ENCODE results near the gene CDH5. TPM values are rescaled to one million over a fixed set of nuclear protein-coding genes. Genes with fewer than 3 reads are reported as not detected.
A peak's percentile ranks its signal among the peaks of the same experiment; 100 is the strongest.

CDH5 gene
- total and polyA plus RNA-seq, 2 of the 8 experiments (the other 6 are each of a cell fraction or from before 2014, with no cell fraction given), result 0.32 TPM

DNA sequence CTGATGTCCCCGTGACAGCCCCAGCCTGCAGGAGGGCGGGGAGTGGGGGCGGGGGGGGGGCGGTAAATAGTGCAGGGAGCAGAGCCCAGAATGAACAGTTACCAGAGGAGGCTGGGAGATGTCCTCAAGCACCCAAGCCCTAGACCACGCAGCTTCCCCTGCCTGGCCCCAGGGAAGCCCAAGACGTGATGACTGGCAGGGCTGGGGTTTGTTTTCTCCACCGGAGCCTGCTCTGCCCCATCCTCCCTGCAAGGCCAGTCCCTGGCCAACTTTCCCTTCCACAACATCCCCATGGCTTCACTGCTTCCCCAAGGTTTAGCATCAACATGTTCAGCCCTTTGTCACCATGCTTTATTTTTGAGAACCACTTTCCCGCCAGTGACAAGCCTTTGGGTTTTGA lies 59.2 kb downstream of the CDH5 start:
- H4K8ac ChIP-seq (ENCODE audit: extremely low read depth, insufficient read depth, low read length), result no peak overlapping the region
- no peak overlapping the region for H2BK20ac ChIP-seq (ENCODE audit: low read length)
- no peak overlapping the region for H2BK15ac ChIP-seq (ENCODE audit: low read length)
- H4K20me1 ChIP-seq (replicated peaks in 1 of 2; ENCODE audit: control insufficient read depth in 1 of 2, insufficient read depth in 2 of 2, low read length in 2 of 2), result peaks cover 4 to 11% of the 10 kb centered on the region in 2 experiments
- no peak overlapping the region for H2BK120ac ChIP-seq (replicated peaks; ENCODE audit: low read depth, low read length)
- H2AFZ ChIP-seq (ENCODE audit: low read length), result no peak overlapping the region
- no peaks in the 10 kb centered on the region for H3K79me1 ChIP-seq (ENCODE audit: low read depth, low read length)
- no peak overlapping the region for H2BK5ac ChIP-seq (ENCODE audit: low read depth, low read length)
- no peaks in the 10 kb centered on the region for H3K9me3 ChIP-seq (ENCODE audit: insufficient read depth in 2 of 2, low read depth in 1 of 2, low read length in 1 of 2)
- DNase-seq (ENCODE audit: low read depth in 1 of 2, low spot score in 2 of 2) (no peak), FAIRE-seq (no peak)
- peak overlapping the region; percentile 67 to 97; a peak in 3 of 4 replicates for H3K4me2 ChIP-seq (ENCODE audit: insufficient read depth in 1 of 2, low read depth in 2 of 2, low read length in 2 of 2)
- peaks cover 49 to 64% (median 59%) of the 10 kb centered on the region in 4 experiments for H3K27me3 ChIP-seq (replicated peaks in 1 of 4; ENCODE audit: control insufficient read depth in 3 of 4, extremely low read depth in 1 of 4, insufficient read depth in 3 of 4, low read length in 3 of 4)
- H3K18ac ChIP-seq (ENCODE audit: extremely low read depth, low read length), result no peak overlapping the region
- no peak overlapping the region for H3K23ac ChIP-seq (ENCODE audit: insufficient read length)
- POLR2A ChIA-PET (ENCODE audit: partially characterized antibody), result no interaction called here
- H2BK12ac ChIP-seq (ENCODE audit: low read depth, low read length), result no peak overlapping the region
- no peak overlapping the region for H3K27ac ChIP-seq (ENCODE audit: low read depth, low read length)
- no peak overlapping the region for H3K9ac ChIP-seq (replicated peaks in 1 of 4; ENCODE audit: extremely low read depth in 1 of 4, low read depth in 3 of 4, low read length in 3 of 4)
- no peaks in the 10 kb centered on the region for H3K36me3 ChIP-seq (ENCODE audit: control insufficient read depth in 2 of 4, insufficient read depth in 4 of 4, low read length in 3 of 4)
- no peak overlapping the region for H3K4ac ChIP-seq (replicated peaks; ENCODE audit: insufficient read length, low read depth, low read length)
- no peaks in the 10 kb centered on the region for H3K79me2 ChIP-seq (ENCODE audit: control insufficient read depth in 1 of 2, insufficient read depth in 2 of 2, low read length in 2 of 2)
- CTCF ChIA-PET (ENCODE audit: partially characterized antibody), result interaction anchor here (0.9 to 2.3 kb wide), 6 partner anchors 9 to 84 kb away, joined by 3 to 11 read pairs (median 6); no protein-coding TSS in a partner anchor
- H2AK5ac ChIP-seq (ENCODE audit: low read depth, low read length), result no peak overlapping the region
- TF ChIP-seq SAP30 (IDR thresholded peaks at IDR 0.05; ENCODE audit: insufficient read depth, insufficient replicate concordance, low read length) (no peak), RXRA (IDR thresholded peaks at IDR 0.05; ENCODE audit: insufficient read depth, low read depth, low read length) (no peak), ATF2 (IDR thresholded peaks at IDR 0.05; ENCODE audit: low read length) (no peak), SIN3A (conservative IDR thresholded peaks at IDR 0.05 in 1 of 2, IDR thresholded peaks at IDR 0.05 in 1 of 2; ENCODE audit: low read depth in 1 of 2, low read length in 2 of 2) (no peak), SUZ12 (IDR thresholded peaks at IDR 0.05; ENCODE audit: low read length) (no peak), SP2 (IDR thresholded peaks at IDR 0.05; ENCODE audit: low read length) (no peak), TAF1 (IDR thresholded peaks at IDR 0.05; ENCODE audit: low read depth, low read length) (no peak), RBBP5 (IDR thresholded peaks at IDR 0.05; ENCODE audit: borderline replicate concordance, low read depth, low read length) (no peak), ASH2L (IDR thresholded peaks at IDR 0.05; ENCODE audit: low read length) (no peak)
- TF ChIP-seq, protein P1, sequence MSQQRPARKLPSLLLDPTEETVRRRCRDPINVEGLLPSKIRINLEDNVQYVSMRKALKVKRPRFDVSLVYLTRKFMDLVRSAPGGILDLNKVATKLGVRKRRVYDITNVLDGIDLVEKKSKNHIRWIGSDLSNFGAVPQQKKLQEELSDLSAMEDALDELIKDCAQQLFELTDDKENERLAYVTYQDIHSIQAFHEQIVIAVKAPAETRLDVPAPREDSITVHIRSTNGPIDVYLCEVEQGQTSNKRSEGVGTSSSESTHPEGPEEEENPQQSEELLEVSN (IDR thresholded peaks at IDR 0.05), result no peak
- 24% methylated on average over 5 of the region's 8 CpGs; no CpG with 5 or more reads in 1 of the 2 experiments for WGBS, 2 experiments (ENCODE audit: extremely low coverage in 1 of 2, insufficient coverage in 1 of 2, insufficient read length in 1 of 2, insufficient replicate concordance in 2 of 2, low coverage in 1 of 2, low lambda C conversion rate in 2 of 2, missing lambda C conversion rate in 1 of 2)
- no peak overlapping the region for H3K56ac ChIP-seq (replicated peaks; ENCODE audit: insufficient read length, low read depth, low read length)
- peaks cover 0 to 29% (median 21%) of the 10 kb centered on the region in 4 experiments; a peak in 6 of 7 replicates for H3K4me1 ChIP-seq (replicated peaks in 1 of 4; ENCODE audit: control insufficient read depth in 3 of 4, insufficient read depth in 4 of 4, low read length in 3 of 4)
- H4K91ac ChIP-seq (replicated peaks; ENCODE audit: insufficient read length, low read length), result no peak overlapping the region
- no peak overlapping the region for H3K14ac ChIP-seq (ENCODE audit: insufficient read length)
- H3K23me2 ChIP-seq (ENCODE audit: low read depth, low read length), result peaks cover 11% of the 10 kb centered on the region
- no peak overlapping the region for H4K5ac ChIP-seq (ENCODE audit: insufficient read length, low read depth, low read length)
- no peak overlapping the region; a peak in 1 of 8 replicates for H3K4me3 ChIP-seq (ENCODE audit: extremely low read depth in 1 of 4, insufficient read depth in 2 of 4, low read depth in 3 of 4, low read length in 4 of 4)
